ENCODE results near the gene SLC6A13.

- TF ChIP-seq CTCF (IDR thresholded peaks at IDR 0.05; ENCODE audit: low read length) (no peak), EZH2 (IDR thresholded peaks at IDR 0.05; ENCODE audit: borderline replicate concordance, low read length) (no peak)
These were observed 67.5 kb downstream of the SLC6A13 start for GRCh38 chr12:195156-195555.
